Measurements from ENCODE around the gene FERMT2.

Gene FERMT2, protein sequence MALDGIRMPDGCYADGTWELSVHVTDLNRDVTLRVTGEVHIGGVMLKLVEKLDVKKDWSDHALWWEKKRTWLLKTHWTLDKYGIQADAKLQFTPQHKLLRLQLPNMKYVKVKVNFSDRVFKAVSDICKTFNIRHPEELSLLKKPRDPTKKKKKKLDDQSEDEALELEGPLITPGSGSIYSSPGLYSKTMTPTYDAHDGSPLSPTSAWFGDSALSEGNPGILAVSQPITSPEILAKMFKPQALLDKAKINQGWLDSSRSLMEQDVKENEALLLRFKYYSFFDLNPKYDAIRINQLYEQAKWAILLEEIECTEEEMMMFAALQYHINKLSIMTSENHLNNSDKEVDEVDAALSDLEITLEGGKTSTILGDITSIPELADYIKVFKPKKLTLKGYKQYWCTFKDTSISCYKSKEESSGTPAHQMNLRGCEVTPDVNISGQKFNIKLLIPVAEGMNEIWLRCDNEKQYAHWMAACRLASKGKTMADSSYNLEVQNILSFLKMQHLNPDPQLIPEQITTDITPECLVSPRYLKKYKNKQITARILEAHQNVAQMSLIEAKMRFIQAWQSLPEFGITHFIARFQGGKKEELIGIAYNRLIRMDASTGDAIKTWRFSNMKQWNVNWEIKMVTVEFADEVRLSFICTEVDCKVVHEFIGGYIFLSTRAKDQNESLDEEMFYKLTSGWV

DNA sequence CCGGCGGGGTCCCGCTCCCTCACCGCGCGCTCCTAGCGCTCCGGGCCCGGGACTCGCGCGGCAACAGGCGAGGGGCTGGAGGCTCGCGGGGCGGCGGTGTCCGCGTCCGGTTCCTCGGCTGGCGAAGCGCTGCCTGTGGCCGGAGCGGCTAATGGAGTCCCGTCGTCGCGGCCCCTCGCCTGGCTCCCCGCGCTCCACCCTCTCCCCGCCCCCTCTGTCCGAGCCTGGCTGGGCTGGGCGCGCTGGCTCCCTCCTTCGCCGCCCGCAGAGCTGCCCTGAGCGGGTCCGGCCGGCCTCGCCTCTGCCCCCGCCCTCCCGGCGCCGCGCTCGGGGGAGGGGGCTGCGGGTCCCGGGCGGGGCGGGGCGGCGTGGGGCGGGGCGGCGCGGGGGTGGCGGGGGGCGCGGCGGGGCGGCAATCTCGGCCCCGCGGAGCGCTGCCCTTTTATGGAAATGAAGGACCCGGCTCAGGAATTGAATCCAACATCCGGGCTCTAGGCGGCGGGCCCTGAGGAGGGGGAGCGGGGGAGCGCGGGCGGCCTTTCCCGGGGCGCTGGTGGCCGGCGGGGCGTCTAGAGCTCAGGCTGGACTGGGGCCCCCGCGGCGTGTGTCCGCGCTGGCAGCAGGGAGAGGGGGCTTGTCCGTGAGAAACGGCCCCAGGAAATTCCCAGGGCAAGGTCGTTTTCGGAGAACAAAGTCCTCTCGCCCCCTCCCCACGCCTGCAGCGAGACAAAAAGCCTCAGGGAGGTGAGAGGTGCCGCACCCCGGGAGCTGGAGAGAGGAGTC lies at the start of gene FERMT2:
TSS of gene FERMT2 (minus strand) at position 153 of the 783 bp plus-strand sequence. CDS start 482 bp downstream, outside the sequence.
- no peak for DNase-seq

DNA sequence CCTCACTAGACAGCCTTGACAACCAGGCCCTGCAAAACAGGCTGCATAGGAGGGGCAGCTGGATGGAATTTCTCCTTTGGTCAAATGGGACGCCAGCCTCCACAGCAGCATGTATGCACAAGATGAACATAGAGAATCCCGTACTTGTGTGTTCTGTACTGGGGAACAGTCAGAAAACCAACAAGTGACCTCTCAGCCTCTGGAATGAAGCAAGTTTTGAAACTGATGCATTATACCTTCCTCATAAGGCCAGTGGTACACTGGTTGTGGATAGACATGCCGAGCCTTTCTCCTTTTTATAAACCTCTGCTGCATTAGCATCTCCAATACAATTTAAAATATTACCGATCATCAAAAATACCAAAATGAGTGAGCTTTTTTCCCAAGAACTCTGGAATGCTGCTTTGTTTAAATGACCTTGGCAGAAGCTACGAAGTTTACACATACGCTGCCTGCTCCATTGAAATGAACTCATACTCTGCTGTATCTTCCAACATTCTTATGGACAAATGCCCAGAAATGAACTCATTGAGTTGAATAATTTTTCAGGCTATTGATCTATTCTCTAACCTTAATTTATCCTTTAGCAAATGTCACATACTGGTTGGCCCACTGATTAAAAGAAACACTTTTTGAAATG lies 47.6 kb upstream of the FERMT2 start:
- DNase-seq: no peak

- DNase-seq: no peak
These were observed 45.6 kb upstream of the FERMT2 start for GRCh38 chr14:52996493-52996892.

DNA sequence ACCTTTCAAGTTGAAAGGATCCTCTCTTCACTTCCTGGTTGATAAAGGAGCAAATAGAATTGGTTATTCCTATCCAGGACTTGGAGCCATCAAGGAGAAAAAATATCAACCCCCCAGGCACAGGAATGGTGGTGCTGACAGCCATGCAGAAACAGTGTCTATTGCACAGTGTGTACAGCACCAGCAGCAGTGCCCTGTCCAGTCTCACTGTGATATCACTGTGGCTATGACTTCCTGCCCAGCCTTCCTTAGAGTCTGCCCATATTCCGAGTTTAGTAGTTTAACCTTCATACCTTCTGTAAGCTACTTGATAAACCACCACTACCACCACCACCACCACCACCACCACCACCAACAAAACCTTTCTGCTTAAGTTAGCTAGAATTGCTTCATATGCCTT lies 45.1 kb upstream of the FERMT2 start:
- DNase-seq: no peak

- DNase-seq: no peak
These were observed 41.5 kb upstream of the FERMT2 start for GRCh38 chr14:52992236-52992870.

- DNase-seq: no peak
These were observed 37.3 kb upstream of the FERMT2 start for GRCh38 chr14:52988139-52988538.

DNA sequence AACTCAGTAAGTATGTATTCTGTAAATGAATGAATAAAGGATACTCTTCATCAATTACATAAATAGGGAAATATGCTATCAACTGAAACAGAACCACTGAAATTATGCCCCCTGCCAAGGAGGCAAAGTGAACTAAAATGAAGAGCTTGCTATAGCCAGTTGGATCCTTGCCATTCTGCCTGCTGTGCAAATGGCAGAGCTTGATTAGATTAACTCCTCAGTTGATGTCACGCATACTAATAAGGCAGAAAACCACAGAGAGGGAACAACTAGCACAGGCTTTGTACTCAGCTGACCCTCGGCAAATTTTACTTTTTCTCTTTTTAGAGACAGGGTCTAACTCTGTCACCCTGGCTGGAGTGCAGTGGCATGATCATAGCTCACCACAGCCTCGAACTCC lies 36.7 kb upstream of the FERMT2 start:
- no peak for DNase-seq

- DNase-seq: no peak
These were observed 36.2 kb upstream of the FERMT2 start for GRCh38 chr14:52987042-52987441.

DNA sequence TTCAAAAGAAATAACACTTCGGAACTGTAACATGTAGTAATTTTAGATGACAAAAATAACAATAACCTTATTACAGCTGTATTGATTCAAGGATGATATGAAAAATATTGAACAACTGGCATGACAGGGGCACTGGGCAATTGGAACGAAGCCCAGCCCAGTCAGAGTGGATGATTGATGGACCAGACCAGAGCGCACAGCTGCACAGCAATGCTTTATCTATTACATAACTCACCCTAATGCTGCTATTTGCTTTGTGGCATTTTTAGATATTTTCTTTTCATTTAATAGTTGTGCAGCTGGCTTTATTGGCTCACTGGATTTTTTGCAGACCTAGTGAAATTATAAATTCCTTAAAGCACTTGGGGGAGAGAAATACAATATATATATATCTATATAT lies 26.9 kb upstream of the FERMT2 start:
- DNase-seq: no peak

GRCh38 chr14:52974406-52974805 lies 23.6 kb upstream of the FERMT2 start:
- no peak for DNase-seq

GRCh38 chr14:52961060-52961639 lies 10.3 kb upstream of the FERMT2 start:
- DNase-seq: peak; percentile 49

DNA sequence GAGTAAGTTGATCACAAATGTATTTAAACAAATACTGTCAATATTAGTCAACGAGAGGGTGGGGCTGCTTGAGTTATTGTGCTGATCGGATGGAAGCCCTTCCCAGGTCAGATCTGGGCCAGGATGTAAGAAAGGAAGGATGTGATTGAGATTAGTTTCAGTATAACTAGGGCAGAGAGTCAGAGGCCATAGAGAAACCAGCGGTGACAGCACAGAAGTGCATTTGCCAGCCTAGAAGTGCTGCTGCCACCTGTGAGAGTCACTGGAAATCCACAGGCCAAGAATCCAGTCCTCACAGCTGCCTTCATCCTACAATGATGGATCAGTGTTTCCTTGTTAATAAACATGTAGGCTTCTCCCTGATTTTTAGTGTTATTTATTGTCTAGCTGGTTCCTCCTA lies 9.8 kb upstream of the FERMT2 start:
- no peak for DNase-seq

DNA sequence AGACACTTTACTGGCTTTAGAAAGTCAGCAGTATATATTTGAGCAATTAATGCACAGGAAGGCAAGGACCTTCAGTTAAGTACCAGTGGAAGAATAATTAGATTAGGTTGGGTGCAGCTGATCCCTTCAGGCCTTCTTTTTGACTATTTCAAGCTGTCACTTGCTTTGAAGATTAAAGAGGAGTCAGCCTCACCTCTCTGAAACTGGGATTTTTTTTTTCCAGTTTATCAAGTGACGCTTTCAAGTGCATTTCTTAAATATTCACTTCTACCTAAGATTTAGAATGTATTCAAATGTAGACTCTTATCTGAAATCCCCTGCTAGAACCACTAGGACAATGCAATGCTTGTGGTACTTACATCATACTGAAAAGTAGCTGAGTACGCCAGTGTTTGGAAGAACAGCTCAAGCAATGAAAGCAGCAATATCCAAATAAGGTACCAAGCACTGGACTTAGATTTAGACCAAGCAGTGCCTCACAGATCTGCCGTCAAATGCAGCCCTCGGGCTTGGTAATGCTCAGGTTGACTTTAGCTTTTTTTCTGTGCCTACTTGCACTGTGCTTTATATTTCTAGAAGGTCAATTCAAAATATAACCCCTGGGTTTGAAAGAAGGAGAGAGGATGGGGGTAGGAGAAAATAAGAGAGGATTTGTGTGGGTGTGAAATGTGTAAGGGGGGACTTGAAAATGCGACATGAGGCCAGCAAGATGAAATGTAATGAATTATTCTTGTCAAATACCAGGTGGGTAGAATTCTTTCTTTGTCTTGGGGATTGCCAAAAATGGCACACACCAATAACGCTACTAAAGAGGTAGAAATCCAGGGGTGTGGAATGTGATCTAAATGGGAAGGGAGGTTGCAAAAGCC lies 3.7 kb upstream of the FERMT2 start:
- DNase-seq: no peak

DNA sequence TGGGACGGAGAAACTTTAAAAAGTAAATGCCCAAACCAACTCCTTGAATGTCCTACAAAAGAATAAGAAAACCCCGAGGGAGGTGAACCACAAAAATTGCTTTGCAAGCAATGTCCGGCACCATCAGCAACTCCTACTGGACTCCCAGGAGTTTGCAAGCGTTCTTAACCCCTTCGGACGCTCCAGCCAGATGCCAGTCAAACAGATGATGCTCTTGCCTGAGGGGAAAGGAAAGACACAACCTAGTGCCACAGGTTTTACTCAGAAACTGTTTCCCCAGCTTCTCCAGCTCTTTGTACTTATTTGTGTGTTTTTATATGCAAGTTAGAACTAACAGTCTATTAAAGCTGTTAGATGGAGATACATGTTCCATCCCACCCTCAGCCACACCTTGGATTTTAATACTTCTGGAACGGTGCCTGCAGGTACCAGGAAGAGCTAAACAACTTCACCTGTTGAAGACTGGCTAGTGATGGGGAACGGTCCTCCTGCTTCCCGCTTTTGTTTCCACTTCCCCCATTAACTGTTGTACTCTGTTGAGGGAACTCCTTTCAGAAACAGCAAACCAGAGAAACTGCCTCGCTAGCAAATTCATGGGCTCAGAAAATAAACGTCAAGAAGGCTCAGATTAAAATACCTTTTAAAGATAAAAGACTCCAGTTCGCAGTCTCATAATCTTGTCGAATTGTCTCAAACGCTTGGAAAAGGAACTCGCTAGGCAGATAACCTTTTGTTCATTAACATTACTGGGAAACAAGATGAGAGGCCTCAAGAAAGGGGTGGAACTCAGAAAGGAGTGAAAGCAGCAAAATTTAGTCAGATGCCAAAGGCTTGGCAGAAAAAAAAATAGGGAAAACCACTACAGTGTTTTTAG lies 1.1 kb upstream of the FERMT2 start:
- no peak for DNase-seq

GRCh38 chr14:52950410-52950897 lies 396 bp downstream of the FERMT2 start:
- DNase-seq: peak; percentile 11

DNA sequence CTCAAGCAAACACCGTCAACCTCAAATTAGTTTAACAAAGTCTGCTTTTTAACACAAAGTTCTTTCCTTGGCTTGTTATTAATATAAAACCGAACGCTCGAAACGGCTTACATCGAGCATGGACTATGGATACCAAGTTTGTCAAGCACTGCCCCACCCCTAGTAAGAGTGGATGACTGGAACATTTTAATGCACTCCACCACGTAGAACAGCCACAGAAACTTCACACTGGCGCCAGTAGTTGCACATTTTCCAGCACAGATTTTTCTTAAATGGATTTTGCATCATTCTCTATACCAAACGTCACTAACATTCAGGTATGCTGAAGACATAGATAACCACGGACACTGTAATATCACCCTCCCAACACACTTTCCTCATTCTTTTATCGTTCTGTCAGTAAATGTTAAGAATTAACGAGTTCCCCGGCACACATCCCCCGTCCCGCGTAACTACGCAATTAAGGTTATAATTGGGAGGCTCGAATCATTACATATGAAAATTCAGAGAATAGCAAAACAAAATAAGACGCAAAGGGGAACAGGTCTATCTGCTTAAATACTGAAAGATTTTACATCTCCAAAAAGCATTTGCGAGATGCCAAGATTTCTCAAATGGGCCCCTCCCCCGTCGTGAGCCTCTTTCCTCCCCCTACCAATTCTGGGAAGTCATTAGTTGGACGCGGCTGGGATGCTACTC lies 990 bp downstream of the FERMT2 start:
- no peak for DNase-seq

DNA sequence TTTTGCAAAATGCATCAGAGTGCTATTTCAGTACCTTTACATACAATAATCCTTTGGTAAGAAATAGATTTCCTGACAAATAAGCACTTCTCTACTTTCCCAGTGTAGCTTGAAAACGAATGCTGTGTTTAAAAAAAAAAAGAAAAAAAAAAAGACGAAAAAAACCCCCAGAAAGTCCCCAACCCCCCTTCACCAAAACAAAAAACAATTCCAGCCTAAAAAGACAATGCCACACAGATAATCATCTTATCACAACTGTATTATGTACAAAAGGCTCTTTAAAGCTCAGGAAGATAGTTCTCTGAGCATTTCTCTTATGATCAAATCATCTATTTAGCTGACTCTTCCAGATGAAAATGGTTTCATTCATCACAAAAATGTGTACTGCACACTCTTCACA lies 1.6 kb downstream of the FERMT2 start:
- no peak for DNase-seq

GRCh38 chr14:52948836-52949235 lies 2.0 kb downstream of the FERMT2 start:
- DNase-seq: no peak

GRCh38 chr14:52948039-52948438 lies 2.8 kb downstream of the FERMT2 start:
- no peak for DNase-seq

Measured in stimulated activated CD4-positive, alpha-beta T cell treated with anti-CD3 and anti-CD28 coated beads, Interleukin-4, amount 100 ng/mL, for 24 hours (primary cell).